GM19025 (cell line): ENCODE measurements around the gene CDC42EP3.

Experiments used
- ATAC-seq: cut with Tn5 transposase; IDR thresholded peaks from one replicate; pipeline ENCODE4 v1.9.1; 2021; ENCODE audit warnings: mild to moderate bottlenecking, low read depth, moderate library complexity; ENCODE audit not compliant: unreplicated experiment

The CDC42EP3 gene

GRCh38 chr2:37637985-37638384 lies 33.5 kb downstream of the CDC42EP3 start:
- ATAC-seq, result no peak

- ATAC-seq, result no peak
These were observed 34.1 kb downstream of the CDC42EP3 start for GRCh38 chr2:37637190-37637860.

GRCh38 chr2:37636381-37637066 lies 34.9 kb downstream of the CDC42EP3 start:
- no peak for ATAC-seq

GRCh38 chr2:37635504-37636380 lies 35.7 kb downstream of the CDC42EP3 start:
- ATAC-seq, result peak; percentile 83

GRCh38 chr2:37634914-37635503 lies 36.4 kb downstream of the CDC42EP3 start:
- ATAC-seq, result no peak

GRCh38 chr2:37633845-37634244 lies 37.6 kb downstream of the CDC42EP3 start:
- no peak for ATAC-seq

- ATAC-seq, result no peak
These were observed 38.2 kb downstream of the CDC42EP3 start for GRCh38 chr2:37633234-37633633.

GRCh38 chr2:37632310-37632709 lies 39.1 kb downstream of the CDC42EP3 start:
- no peak for ATAC-seq

GRCh38 chr2:37631698-37632097 lies 39.7 kb downstream of the CDC42EP3 start:
- ATAC-seq, result no peak

GRCh38 chr2:37631292-37631691 lies 40.1 kb downstream of the CDC42EP3 start:
- no peak for ATAC-seq

GRCh38 chr2:37630776-37631175 lies 40.7 kb downstream of the CDC42EP3 start:
- ATAC-seq, result no peak

- ATAC-seq, result no peak
These were observed 41.1 kb downstream of the CDC42EP3 start for GRCh38 chr2:37630301-37630700.

- no peak for ATAC-seq
These were observed 41.9 kb downstream of the CDC42EP3 start for GRCh38 chr2:37629529-37629928.

GRCh38 chr2:37627710-37628109 lies 43.7 kb downstream of the CDC42EP3 start:
- ATAC-seq, result no peak

GRCh38 chr2:37625796-37626571 lies 45.5 kb downstream of the CDC42EP3 start:
- peak; percentile 50 for ATAC-seq

- no peak for ATAC-seq
These were observed 46.3 kb downstream of the CDC42EP3 start for GRCh38 chr2:37625156-37625555.

GRCh38 chr2:37623971-37624900 lies 47.2 kb downstream of the CDC42EP3 start:
- ATAC-seq, result peak; percentile 79

- no peak for ATAC-seq
These were observed 48.0 kb downstream of the CDC42EP3 start for GRCh38 chr2:37623406-37623805.
